NCI-H2081 treated with DMSO at 0.1 percent for 48 hours (cell line): ENCODE data around the gene HERC5.
"Not testable (repeated sequence)": the region's sequence is repeated elsewhere in the genome, so short reads cannot be mapped to it uniquely, and the experiment has no call there.

Experiments used
- DNase-seq: peaks from one replicate; lab custom pipeline; 2025; lab: John Stamatoyannopoulos, UW

Gene HERC5

DNA sequence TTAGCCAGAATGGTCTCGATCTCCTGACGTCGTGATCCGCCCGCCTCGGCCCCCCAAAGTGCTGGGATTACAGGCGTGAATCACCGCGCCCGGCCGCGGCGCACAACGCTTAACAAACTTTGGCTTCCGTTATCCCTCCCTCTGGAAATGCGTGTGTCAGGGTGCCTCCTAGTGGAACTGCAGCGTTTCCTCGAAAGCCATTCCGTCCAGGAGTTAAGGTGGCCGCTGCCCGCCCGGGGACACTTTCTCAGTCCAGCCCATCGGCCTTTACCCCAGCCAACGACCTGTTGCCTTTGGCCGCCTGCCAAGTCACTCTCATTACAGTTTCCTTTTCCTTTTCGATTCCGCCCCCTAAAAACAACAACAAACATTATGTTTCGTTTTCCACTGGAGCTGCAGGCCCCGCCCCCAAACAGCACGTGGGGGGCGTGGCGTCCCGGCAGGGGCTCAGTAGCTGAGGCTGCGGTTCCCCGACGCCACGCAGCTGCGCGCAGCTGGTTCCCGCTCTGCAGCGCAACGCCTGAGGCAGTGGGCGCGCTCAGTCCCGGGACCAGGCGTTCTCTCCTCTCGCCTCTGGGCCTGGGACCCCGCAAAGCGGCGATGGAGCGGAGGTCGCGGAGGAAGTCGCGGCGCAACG, at the start of gene HERC5:
Gene HERC5 (plus strand): TSS at position 450 of the 637 bp plus-strand sequence. CDS start 151 bp downstream, at position 601.
- DNase-seq: peak; percentile 25

DNA sequence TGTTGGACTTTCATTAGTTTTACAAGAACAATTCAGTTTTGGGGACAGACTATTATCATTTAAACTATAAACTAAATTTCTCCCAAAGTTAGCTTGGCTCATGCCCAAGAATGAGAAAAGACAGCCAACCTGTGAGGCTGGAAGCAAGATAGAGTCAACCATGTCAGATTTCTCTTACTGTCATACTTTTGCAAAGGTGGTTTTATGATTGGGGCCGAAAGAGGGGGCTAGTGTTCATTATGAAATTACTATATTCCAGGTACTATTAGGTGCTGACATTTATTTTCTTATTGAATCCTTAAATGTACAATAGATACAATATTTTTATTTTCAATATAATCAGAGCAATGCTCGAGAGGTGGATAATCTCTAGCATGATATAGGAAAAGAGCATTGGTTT, 47.7 kb upstream of the HERC5 start:
- DNase-seq: no peak

DNA sequence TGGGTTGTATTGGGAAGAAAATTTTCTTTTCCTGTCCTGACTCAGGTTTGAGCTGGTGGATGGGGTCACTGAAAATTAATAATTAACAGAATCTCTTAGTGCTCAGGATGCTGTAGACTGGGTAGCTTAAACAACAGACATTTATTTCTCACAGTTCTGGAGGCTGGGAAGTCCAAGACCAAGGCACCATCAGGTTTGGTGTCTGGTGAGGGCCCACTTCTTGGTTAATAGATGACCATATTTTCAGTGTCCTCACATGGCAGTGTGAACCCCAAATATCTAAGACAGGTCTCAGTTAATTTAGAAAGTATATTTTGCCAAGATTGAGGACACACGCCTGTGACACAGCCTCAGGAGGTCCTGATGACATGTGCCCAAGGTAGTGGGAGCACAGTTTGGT, 47.1 kb upstream of the HERC5 start:
- no peak for DNase-seq

DNA sequence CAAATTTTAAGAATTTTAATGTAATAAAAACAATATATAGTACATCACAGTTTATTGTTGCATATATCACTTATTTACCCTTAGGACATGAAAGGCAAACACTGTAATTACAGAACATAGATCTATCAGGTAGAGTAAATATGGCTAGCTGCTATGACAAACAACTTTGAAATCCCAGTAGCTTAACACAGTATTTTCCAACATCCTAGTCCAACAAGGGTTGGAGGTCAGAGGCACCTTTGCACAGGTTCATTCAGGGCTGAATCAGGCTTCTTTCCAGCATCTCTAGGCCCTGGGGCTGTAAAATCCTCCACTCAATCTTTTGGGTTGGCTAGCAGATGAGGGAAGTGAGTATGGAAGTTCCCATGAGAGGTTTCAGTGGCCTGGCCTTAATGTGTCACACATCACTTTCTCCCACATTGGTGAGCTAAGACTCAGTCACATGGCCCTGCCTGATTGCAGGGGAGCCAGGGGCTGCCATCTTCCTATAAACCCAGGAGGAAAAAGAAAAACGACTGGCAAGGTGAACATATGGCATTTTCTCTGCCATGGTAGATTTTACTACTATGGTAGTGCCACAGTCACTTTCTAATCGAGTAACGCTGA, 45.3 kb upstream of the HERC5 start:
- no peak for DNase-seq

DNA sequence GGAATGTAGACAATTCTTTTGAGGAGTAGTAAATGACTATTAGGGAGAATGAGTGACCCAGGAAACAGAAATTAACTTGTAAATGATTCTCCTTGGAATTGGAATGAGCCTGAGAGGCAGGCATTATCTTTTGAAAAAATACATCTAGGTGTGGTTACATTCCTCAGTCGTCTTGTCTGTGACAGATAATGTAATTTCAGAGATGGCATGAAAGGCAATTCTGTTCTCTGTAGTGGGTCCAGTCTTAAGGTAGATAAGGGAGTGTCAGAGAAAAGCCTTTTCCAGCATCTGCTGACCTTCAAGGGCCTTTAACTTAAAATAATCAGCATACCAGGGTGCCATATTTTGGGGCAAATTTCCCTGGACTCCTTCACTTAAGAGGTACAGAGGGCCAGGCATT, 43.1 kb upstream of the HERC5 start:
- no peak for DNase-seq

DNA sequence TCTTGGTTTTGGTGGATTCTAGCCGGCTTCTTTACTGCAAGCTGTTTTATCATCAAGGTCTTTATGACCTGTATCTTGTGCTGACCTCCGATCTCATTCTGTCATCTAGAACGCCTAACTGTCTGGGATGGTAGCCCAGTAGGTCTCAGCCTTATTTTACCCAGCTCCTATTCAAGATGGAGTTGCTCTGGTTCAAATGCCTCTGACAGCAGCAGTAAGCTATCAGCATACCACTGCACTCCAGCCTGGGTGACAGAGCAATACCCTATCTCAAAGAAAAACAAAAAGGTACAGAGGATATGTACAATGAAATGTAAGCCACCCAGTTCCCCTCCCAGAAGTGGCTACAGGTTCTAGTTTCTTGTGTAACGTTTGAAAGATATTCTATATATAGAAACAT, 42.2 kb upstream of the HERC5 start:
- no peak for DNase-seq

DNA sequence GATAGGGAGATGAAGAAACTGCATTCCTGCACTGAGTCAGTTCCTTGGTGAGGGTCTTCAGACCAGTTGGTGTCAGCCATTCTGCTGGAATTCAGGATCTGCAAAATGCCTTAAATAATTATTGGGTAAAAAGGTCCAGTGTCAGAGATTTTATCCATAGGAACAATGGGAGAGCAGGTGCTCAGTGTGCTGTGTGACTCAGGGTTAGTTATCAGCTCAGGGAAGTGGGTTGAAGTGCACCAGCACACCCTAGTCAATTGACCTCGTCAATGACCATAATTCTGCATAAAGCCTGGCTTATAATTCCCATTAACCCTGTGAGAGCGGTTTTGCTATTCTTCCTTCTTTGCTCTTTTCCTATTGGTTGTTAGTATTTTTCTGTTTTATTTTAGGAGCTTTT, 40.9 kb upstream of the HERC5 start:
- DNase-seq: no peak

DNA sequence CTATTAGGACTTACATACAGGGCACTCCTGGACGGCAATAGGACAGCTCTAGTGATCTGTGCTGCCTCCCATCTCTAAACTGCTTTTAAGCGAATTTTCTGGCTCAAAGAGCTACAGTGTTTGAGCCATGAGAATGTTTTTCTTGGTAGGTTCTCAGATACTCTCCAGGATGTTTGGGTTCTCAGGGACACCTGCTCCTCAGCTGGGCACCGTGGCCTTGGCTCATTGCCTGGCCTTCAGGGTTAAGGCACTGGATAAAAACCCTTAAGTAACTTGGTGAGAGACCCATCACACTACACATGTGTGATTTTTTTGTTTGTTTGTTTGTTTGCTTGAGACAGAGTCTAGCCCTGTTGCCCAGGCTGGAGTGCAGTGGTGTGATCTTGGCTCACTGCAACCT, 38.5 kb upstream of the HERC5 start:
- no peak for DNase-seq

DNA sequence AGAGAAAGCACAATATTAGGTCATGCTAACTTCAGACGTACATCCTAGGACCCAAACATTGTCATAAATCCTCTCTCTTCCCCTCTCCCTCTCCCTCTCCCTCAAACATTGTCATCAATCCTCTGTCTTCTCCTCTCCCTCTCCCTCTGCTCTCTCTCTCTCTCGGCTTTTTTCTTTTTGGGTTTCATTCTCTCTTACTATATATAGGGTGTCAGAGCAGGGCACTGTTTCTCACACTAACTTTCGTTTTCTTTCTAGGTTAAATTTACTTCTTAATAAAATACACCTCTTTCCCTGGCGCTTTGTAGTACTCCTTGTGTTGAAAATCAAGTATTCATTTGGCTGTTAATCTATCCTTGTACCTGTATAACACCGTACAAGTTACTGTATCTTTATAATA, 37.0 kb upstream of the HERC5 start:
- no peak for DNase-seq

DNA sequence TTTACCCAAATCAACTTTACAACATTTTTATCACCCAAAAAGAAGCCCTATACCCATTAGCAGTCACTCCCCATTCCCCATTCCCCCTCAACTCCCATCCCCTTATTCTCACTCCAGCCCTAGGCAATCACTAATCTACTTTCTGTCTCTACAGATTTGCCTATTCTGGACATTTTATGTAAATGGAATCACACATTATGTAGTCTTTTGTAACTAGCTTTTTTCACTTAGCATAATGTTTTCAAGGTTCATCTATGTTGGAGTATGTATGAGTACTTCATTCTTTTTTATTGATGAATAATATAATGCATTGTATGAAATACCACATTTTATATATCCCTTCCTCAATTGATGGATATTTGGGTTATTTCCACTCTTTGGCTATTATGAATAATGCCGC, 36.1 kb upstream of the HERC5 start:
- no peak for DNase-seq

DNA sequence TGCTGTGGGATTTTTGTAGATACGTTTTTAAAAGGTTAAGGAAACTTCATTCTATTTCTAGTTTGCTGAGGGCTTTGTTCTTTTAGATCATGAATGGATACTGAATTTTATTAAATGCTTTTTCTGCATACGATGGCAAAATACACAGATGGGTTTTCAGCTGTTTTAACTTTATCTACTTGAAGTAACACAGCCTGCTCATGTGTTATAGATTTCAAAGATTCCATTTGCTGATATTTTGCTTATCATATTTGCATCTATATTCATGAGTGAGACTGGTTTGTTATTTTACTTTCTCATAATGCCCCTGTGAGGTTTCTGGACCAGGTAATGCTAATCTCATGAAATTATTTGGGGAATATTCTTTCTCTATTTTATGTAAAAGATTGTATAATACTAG, 34.5 kb upstream of the HERC5 start:
- DNase-seq: no peak

DNA sequence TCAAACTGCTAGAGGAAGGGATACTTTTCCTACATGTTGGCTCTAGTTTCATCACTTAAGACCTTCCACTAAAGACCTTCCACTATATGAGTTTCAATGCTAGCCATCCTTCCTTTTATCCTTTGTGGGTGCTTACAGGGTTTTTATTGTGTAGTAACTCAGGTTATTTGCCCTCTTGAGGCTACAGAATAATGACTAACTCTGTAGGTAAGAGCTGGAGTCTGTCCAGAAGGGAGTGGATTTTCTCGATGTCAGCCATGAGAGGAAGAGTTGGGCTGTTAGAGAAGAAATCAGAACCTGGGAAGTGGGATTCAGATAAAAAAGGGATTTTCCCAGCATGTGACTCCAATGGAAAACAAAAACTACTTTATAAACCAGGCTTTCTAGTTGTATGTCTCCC, 27.5 kb upstream of the HERC5 start:
- no peak for DNase-seq

DNA sequence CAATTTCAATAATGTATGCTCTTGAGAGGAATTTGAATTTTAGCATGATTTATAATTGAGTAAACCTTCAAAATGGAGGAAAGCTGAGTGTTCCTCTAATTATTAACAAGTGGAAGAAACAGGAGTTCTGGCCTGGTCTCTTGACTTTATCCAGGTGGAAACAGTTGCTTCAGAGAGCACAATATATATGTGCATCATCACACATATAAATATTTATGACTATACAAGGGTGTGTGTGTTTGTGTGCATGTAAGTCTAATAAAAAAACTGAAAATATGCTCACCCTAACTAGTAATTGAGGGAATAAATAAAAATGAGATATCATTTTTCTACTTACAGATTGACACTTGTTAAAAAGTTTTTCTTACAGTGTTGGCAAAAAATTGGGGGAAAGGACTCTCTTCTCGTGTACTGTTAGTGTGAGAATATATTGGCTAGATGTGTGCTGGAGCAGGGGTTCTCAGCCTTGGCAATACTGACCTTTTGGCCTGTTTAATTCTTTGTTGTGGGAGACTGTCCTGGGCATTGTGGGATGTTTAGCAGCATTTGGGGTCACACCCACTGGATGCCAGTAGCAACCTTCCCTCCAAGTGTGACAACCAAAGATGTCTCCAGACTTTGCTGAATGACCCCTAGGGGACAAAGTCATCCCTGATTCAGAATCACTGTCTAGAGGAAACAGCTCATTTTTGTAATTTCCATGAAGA, 20.8 kb upstream of the HERC5 start:
- no peak for DNase-seq

DNA sequence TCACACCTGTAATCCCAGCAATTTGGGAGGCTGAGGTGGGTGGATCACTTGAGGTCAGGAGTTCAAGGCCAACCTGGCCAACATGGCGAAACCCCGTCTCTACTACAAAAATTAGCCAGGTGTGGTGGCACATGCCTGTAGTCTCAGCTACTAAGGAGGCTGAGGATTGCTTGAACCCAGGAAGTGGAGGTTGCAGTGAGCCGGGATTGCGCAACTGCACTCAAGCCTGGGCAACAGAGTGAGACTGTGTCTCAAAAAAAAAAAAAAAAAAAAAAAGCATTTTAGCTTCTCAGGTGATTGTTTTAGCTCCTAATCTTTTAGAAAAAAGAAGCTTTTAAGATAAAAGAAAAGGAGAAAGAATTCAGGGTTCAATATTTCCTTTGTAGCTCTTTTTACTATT, 19.0 kb upstream of the HERC5 start:
- not testable (repeated sequence) for DNase-seq

DNA sequence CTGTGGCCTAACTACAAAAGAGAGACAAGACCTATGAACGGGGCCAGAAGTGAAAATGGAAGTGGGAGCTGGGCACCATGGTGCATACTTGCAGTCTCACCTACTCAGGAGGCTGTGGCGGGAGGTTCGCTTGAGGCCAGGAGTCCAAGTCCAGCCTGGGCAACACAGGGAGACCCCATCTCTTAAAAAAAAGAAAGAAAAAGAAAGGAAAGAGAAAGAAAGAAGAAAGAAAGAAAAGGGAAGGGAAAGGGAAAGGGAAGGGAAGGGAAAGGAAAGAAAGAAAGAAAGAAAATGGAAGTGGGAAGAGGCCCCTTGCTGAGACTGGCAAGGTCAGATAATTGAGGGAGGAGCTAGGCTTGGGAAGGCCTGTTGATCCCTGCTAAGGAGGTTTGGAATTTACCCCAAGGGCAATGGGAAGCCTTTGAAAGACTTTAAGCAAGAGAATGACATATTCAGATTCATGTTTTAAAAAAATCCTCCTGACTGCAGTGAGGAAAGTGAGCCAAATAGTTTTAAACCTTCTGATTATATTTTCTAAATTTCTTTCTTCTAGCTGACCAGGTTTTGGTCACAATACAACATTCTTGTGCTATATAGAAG, 17.7 kb upstream of the HERC5 start:
- DNase-seq: no peak

DNA sequence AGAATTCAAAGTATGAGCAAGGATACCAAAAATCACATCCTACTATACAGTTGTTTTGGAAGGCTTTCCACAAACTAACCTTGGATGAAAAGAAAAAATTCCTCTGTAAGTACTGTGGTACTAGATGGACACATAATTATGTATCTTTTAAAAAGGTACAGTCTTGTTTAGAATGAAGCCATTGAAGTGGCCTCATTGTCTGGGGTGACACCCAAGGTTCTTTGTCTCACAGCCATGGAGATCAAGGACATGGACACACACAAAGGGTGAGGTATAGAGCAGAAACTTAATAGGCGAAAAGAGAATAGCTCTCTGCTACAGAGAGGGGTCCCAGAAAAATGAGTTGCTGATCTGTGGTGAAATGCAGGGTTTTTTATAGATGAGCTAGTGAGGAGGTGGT, 16.8 kb upstream of the HERC5 start:
- DNase-seq: no peak

DNA sequence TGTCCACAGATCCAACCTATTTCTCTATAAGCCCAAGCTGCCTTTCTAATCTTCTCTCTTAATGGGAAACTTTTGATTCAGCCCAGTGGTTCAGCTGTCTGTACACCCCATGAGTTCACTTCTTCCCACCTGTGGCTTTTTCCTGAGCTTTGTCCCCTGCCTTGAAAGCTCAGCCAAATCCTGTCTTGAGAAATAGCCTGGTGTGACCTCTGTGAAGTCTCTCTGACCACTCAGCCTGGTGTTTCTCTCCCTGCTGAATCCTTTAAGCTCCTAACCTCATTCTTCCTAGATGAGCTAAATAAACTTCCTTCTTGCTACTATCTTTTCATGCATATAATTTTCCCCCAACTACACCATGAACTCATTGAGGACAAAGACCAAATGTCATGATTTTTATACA, 15.2 kb upstream of the HERC5 start:
- no peak for DNase-seq

DNA sequence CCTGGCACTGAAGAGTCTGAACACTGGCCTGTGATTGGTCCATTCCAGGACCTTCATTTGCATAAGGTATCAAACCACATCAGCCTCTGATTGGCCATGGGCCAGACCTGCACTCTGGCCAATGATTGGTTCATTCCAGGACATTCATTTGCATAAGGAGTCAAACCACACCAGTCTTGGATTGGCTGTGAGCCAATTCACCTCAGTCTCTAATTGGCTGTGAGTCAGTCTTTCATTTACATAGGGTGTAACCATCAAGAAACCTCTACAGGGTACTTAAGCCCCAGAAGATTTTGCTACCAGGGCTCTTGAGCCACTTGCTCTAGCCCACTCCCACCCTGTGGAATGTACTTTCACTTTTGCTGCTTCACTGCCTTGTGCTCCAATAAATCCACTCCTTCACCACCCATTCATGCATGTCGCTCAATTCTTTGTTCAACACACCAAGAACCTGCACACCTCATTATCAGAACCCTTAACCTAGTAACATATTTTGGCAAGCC, 14.2 kb upstream of the HERC5 start:
- no peak for DNase-seq

DNA sequence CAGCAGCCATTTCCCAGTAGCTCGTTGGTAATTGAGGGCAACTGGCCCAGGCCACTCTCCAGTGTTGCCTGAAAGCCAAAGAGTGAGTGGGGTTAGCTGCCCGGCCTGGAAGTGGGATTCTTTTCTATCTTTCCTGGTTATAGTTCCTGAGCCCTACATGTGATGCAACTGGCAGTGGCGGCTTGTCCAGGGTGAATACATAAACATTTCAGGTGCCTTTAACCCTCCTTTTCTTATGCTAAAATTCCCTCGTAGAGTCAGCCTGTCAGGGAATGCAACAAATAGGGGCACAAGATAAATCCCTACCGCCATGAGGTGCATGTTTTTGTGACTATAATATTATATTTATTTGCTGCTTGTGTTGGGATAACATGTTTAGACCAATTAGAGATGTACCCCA, 13.4 kb upstream of the HERC5 start:
- DNase-seq: no peak

DNA sequence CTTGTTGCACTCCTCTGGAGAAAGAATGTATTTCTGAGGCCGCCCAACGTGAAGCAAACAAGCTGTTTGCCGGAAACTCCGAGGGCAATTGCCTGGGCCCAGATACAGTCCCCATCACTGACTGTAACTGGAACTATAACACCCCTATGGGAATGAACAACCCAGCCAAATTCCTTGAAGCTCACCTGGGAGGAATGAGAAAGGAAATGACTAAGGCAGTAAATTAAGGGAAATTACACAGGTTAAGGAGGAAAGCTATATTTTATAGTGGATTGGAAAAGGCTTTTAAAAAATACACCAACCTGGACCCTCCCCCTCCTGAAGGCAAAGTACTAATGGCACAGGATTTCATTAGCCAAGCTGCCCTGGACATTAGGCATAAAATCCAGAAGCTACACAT, 11.7 kb upstream of the HERC5 start:
- DNase-seq: no peak

DNA sequence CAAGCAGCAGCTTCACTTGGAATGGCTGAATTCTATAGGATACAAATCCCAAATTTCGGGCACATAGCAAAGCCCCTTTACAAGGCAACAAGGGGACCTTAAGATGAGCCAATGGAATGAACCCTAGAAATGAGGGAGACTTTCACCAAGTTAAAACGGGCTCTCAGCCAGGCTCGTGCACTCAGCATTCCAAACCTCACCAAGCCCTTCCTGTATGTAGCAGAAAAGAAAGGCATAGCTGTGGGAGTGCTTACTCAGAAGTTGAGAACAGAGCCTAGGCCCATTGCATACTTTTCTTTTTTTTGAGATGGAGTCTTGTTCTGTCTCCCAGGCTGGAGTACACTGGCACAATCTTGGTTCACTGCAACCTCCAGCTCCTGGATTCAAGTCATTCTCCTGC, 10.8 kb upstream of the HERC5 start:
- DNase-seq: no peak

DNA sequence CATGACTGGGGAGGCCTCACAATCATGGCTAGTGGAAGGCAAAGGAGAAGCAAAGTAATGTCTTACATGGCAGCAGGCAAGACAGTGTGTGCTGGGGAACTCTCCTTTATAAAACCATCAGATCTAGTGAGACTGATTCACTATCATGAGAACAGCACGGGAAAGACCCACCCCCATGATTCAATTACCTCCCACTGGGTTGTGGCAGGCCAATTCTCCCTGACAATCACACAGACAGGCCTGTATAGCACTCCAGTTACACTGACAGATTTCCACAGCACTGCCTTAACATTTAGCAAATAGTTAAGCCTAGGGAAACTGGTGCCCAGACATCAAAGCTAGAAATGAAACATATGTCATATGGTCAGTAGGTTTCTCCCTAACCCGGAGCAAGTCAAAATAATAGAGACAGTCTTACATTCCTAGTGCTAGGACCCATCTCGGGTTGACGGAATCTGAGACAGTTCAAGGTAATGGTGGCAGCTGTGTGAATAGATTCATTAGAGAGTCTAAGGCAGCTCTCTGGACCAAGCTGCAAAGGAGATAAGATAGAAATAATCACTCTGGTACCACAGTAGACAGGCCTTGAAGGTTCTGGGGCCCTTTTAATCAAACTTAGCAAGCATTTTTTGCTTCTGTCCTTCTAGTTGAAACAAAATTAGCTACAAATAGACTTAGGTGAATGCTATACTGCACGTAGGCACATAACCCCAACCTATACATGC, 9.4 kb upstream of the HERC5 start:
- no peak for DNase-seq
